ENCODE measurements around the gene PDCD2L.

DNA sequence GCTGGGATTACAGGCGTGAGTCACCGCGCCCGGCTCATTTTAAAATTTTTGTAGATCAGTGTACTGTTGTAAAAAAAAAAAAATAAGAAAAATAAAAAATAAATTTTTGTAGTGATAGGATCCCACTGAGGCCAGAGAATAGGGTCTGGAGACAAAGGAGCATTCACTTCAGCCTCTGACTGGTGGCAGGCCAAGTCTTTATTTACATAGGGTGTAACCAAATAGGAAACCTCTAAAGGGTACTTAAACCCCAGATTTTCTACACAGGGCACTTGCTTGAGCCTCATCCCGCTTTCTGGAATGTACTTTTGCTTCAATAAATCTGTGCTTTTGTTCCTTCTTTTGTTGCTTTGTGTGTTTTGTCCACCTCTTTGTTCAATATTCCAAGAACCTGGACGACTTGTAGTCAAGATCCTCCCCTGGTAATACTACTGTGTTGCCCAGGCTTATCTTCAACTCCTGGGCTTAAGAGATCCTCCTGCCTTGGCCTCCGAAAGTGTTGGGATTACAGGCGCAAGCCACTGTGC lies 2.1 kb upstream of the PDCD2L start:
- TF ChIP-seq, protein P1, sequence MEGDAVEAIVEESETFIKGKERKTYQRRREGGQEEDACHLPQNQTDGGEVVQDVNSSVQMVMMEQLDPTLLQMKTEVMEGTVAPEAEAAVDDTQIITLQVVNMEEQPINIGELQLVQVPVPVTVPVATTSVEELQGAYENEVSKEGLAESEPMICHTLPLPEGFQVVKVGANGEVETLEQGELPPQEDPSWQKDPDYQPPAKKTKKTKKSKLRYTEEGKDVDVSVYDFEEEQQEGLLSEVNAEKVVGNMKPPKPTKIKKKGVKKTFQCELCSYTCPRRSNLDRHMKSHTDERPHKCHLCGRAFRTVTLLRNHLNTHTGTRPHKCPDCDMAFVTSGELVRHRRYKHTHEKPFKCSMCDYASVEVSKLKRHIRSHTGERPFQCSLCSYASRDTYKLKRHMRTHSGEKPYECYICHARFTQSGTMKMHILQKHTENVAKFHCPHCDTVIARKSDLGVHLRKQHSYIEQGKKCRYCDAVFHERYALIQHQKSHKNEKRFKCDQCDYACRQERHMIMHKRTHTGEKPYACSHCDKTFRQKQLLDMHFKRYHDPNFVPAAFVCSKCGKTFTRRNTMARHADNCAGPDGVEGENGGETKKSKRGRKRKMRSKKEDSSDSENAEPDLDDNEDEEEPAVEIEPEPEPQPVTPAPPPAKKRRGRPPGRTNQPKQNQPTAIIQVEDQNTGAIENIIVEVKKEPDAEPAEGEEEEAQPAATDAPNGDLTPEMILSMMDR (conservative IDR thresholded peaks at IDR 0.05): no peak
- no peak for TF ChIP-seq EZH2 (IDR thresholded peaks at IDR 0.05; ENCODE audit: low read depth)
